Keratinocyte (primary cell): ENCODE data around the gene MAGI2. TPM values are rescaled to one million over a fixed set of nuclear protein-coding genes. Genes with fewer than 3 reads are reported as not detected.

Experiments used
- DNase-seq: peaks from one replicate; pipeline ENCODE4 v3.0.0-alpha.2; 2011; ENCODE audit warnings: low read depth, missing footprints, low spot score
- FAIRE-seq: peaks from 2 replicates; lab custom pipeline; 2011; peaks lifted over from hg19 to GRCh38; lab: Jason Lieb, UNC
- H2AFZ ChIP-seq: 2 replicates; pipeline ENCODE4 v1.6.0; 2012; ENCODE audit warnings: low read length, control low read depth, inconsistent platforms; ENCODE audit not compliant: control insufficient read depth
- H3K27ac ChIP-seq: 2 replicates; pipeline ENCODE4 v1.5.1; 2011; ENCODE audit warnings: low read length; ENCODE audit not compliant: control insufficient read depth, insufficient read depth
- H3K27me3 ChIP-seq: 3 replicates; pipeline ENCODE4 v1.6.0; 2011; ENCODE audit warnings: low read length; ENCODE audit not compliant: control insufficient read depth, insufficient read depth; ENCODE audit errors: extremely low read depth
- H3K36me3 ChIP-seq, 2 experiments: 2 replicates in 1 of 2; 3 replicates in 1 of 2; pipeline ENCODE4 v1.5.1; 2011; ENCODE audit warnings: low read length in 2 of 2, mild to moderate bottlenecking in 1 of 2; ENCODE audit not compliant: control insufficient read depth in 2 of 2, insufficient read depth in 2 of 2; ENCODE audit errors: extremely low read depth in 1 of 2
- H3K4me1 ChIP-seq: 3 replicates; pipeline ENCODE4 v1.5.1; 2011; ENCODE audit warnings: low read length; ENCODE audit not compliant: control insufficient read depth, insufficient read depth; ENCODE audit errors: extremely low read depth
- H3K4me2 ChIP-seq: 3 replicates; pipeline ENCODE4 v1.6.0; 2011; ENCODE audit warnings: low read depth, low read length; ENCODE audit not compliant: control insufficient read depth, insufficient read depth; ENCODE audit errors: extremely low read depth
- H3K4me3 ChIP-seq, 3 experiments: fragments of 200-600 bp in 1 of 3; sonication (generic) in 1 of 3; 2 replicates in 2 of 3; 3 replicates in 1 of 3; pipeline ENCODE4 v1.5.1; 2011 to 2016; ENCODE audit warnings: low read length in 3 of 3, mild to moderate bottlenecking in 3 of 3, control low read depth in 2 of 3, inconsistent platforms in 1 of 3, low read depth in 1 of 3, mixed read lengths in 1 of 3, mixed run types in 1 of 3, moderate library complexity in 1 of 3; ENCODE audit not compliant: control insufficient read depth in 2 of 3, insufficient read depth in 2 of 3; ENCODE audit errors: extremely low read depth in 1 of 3
- H3K79me2 ChIP-seq: 2 replicates; pipeline ENCODE4 v1.6.0; 2012; ENCODE audit warnings: low read length; ENCODE audit not compliant: control insufficient read depth, insufficient read depth
- H3K9ac ChIP-seq: 3 replicates; pipeline ENCODE4 v1.6.0; 2011; ENCODE audit warnings: low read length; ENCODE audit not compliant: control insufficient read depth, insufficient read depth; ENCODE audit errors: extremely low read depth
- H3K9me1 ChIP-seq: 3 replicates; pipeline ENCODE4 v1.6.0; 2011; ENCODE audit warnings: low read length; ENCODE audit not compliant: control insufficient read depth, insufficient read depth; ENCODE audit errors: extremely low read depth
- H3K9me3 ChIP-seq: 2 replicates; pipeline ENCODE4 v1.5.1; 2012; ENCODE audit warnings: low read depth, low read length; ENCODE audit not compliant: control insufficient read depth
- H4K20me1 ChIP-seq: 3 replicates; pipeline ENCODE4 v1.6.0; 2011; ENCODE audit warnings: low read length; ENCODE audit not compliant: control insufficient read depth, insufficient read depth; ENCODE audit errors: extremely low read depth
- CTCF ChIP-seq, 3 experiments: IDR thresholded peaks in 1 of 3; conservative IDR thresholded peaks in 1 of 3; optimal IDR thresholded peaks in 1 of 3; 2 replicates in 2 of 3; 3 replicates in 1 of 3; pipeline versions ENCODE3 to v1.5.1; 2011; ENCODE audit warnings: low read length in 3 of 3, mild to moderate bottlenecking in 3 of 3, moderate library complexity in 2 of 3, control low read depth in 1 of 3, inconsistent platforms in 1 of 3; ENCODE audit not compliant: insufficient read depth in 2 of 3; ENCODE audit errors: extremely low read depth in 1 of 3
- EZH2 ChIP-seq: IDR thresholded peaks from one replicate; pipeline ENCODE4 v1.6.1; 2012; ENCODE audit warnings: inconsistent platforms, mild to moderate bottlenecking, low read length, moderate library complexity
- dilution Hi-C: fragments of 300-500 bp; cut with MboI; formaldehyde crosslinking; loops from one replicate; pipeline ENCODE4 v1.7.0; 2020; ENCODE audit warnings: low sequenced_read_pairs; ENCODE audit not compliant: extremely low pct_ligation_motif_present
- polyA plus RNA-seq, 5 experiments: library from polyadenylated mRNA; depleted of rRNA in 3 of 5; stranded (reverse) in 3 of 5; stranded (forward) in 1 of 5; unstranded in 1 of 5; fragments of >200 nt; gene quantifications; 1 replicate in 1 of 5; 2 replicates in 3 of 5; 3 replicates in 1 of 5; pipeline versions ENCODE4 v1.2.1 to v1.2.3, GENCODE V29; 2011 to 2012; ENCODE audit warnings: missing spikeins in 2 of 5, low read depth in 1 of 5, low replicate concordance in 1 of 5

Gene MAGI2
- polyA plus RNA-seq, 1 donor (not counting 4 experiments of a cell fraction or from before 2014, with no cell fraction given): 0.07 TPM

- FAIRE-seq: no peak
- H3K4me1 ChIP-seq: no peaks in the 10 kb centered on the region
- no peak overlapping the region for H3K27ac ChIP-seq
- H3K4me3 ChIP-seq: no peak overlapping the region
- no peak overlapping the region for H2AFZ ChIP-seq
- no peaks in the 10 kb centered on the region for H4K20me1 ChIP-seq
- H3K9me3 ChIP-seq: no peaks in the 10 kb centered on the region
- no peak overlapping the region for H3K9ac ChIP-seq
- no peak for TF ChIP-seq EZH2
- TF ChIP-seq CTCF (optimal IDR thresholded peaks at IDR 0.05 in 1 of 3, IDR thresholded peaks at IDR 0.05 in 1 of 3, conservative IDR thresholded peaks at IDR 0.05 in 1 of 3; ENCODE audit: extremely low read depth in 1 of 3, insufficient read depth in 2 of 3, low read length in 3 of 3): no peak
- no peaks in the 10 kb centered on the region for H3K79me2 ChIP-seq
- no peak overlapping the region for H3K4me2 ChIP-seq
- dilution Hi-C loops: no loop called here
- no peak for DNase-seq
- no peaks in the 10 kb centered on the region for H3K36me3 ChIP-seq
- no peaks in the 10 kb centered on the region for H3K9me1 ChIP-seq
- H3K27me3 ChIP-seq: no peaks in the 10 kb centered on the region
Observed at GRCh38 chr7:79159040-79159664, 294.3 kb downstream of the MAGI2 start.

- Histone ChIP-seq H3K9me3 (no peaks in the 10 kb centered on the region), H3K4me2 (no peak overlapping the region), H3K4me1 (no peaks in the 10 kb centered on the region), H3K36me3 (no peaks in the 10 kb centered on the region), H3K27ac (no peak overlapping the region), H3K4me3 (no peak overlapping the region), H3K9ac (no peak overlapping the region), H3K27me3 (no peaks in the 10 kb centered on the region), H3K79me2 (no peaks in the 10 kb centered on the region), H2AFZ (no peak overlapping the region), H3K9me1 (no peaks in the 10 kb centered on the region), H4K20me1 (no peaks in the 10 kb centered on the region)
- DNase-seq (no peak), FAIRE-seq (no peak)
- TF ChIP-seq CTCF (optimal IDR thresholded peaks at IDR 0.05 in 1 of 3, IDR thresholded peaks at IDR 0.05 in 1 of 3, conservative IDR thresholded peaks at IDR 0.05 in 1 of 3; ENCODE audit: extremely low read depth in 1 of 3, insufficient read depth in 2 of 3, low read length in 3 of 3) (no peak), EZH2 (no peak)
- dilution Hi-C loops: no loop called here
Observed at GRCh38 chr7:79157281-79157680, 296.2 kb downstream of the MAGI2 start.
